WI38 (cell line): ENCODE data around the gene MAPK8IP3.

Source experiments
- H3K4me3 ChIP-seq: 2 replicates; pipeline ENCODE4 v1.5.1; 2011; ENCODE audit warnings: low read depth, mild to moderate bottlenecking, control low read depth, low read length
- CTCF ChIP-seq: IDR thresholded peaks from 2 replicates; pipeline ENCODE4 v1.5.1; 2012; ENCODE audit warnings: low read depth, mild to moderate bottlenecking, control low read depth, low read length

MAPK8IP3 gene

GRCh38 chr16:1724491-1724890, 18.5 kb downstream of the MAPK8IP3 start:
- no peak for TF ChIP-seq CTCF
- H3K4me3 ChIP-seq = no peak overlapping the region

- no peak overlapping the region for H3K4me3 ChIP-seq
- no peak for TF ChIP-seq CTCF
These were observed 20.9 kb downstream of the MAPK8IP3 start for GRCh38 chr16:1726661-1727502.

GRCh38 chr16:1727651-1728624, 21.9 kb downstream of the MAPK8IP3 start:
- TF ChIP-seq CTCF = no peak
- H3K4me3 ChIP-seq = no peak overlapping the region

GRCh38 chr16:1729026-1729425, 23.0 kb downstream of the MAPK8IP3 start:
- no peak overlapping the region for H3K4me3 ChIP-seq

GRCh38 chr16:1729445-1729844, 23.4 kb downstream of the MAPK8IP3 start:
- no peak for TF ChIP-seq CTCF
- no peak overlapping the region for H3K4me3 ChIP-seq

More at GRCh38 chr16:1729026-1729425, 23.0 kb downstream of the MAPK8IP3 start:
- no peak for TF ChIP-seq CTCF

GRCh38 chr16:1731073-1731472, 25.1 kb downstream of the MAPK8IP3 start:
- TF ChIP-seq CTCF = no peak

More at GRCh38 chr16:1731073-1731472, 25.1 kb downstream of the MAPK8IP3 start:
- no peak overlapping the region for H3K4me3 ChIP-seq
